Dendritic cell treated with granulocyte-macrophage colony-stimulating factor and Interleukin-4, amounts not matched to agents 40 ng/mL and 50 ng/mL, for 4 days (primary cell): ENCODE data around the gene C19orf85.
A peak's percentile ranks its signal among the peaks of the same experiment; 100 is the strongest.
"Not testable (repeated sequence)": the region's sequence is repeated elsewhere in the genome, so short reads cannot be mapped to it uniquely, and the experiment has no call there.

Experiments
- H3K27ac Mint-ChIP-seq: one replicate; pipeline ENCODE4 v1.8.0; 2022; ENCODE audit warnings: mild to moderate bottlenecking, mixed read lengths
- H3K27me3 Mint-ChIP-seq: one replicate; pipeline ENCODE4 v1.8.0; 2022; ENCODE audit warnings: mild to moderate bottlenecking, mixed read lengths
- H3K36me3 Mint-ChIP-seq: one replicate; pipeline ENCODE4 v1.8.0; 2022; ENCODE audit warnings: low read depth, mixed read lengths
- H3K4me1 Mint-ChIP-seq: one replicate; pipeline ENCODE4 v1.8.0; 2022; ENCODE audit warnings: low read depth, mixed read lengths
- H3K4me3 Mint-ChIP-seq: one replicate; pipeline ENCODE4 v1.8.0; 2022; ENCODE audit warnings: mild to moderate bottlenecking, moderate library complexity, mixed read lengths
- H3K9me3 Mint-ChIP-seq: one replicate; pipeline ENCODE4 v1.8.0; 2022; ENCODE audit warnings: mixed read lengths
- intact Hi-C: fragments of 100-400 bp; cut with micrococcal nuclease; formaldehyde crosslinking; loops from one replicate; pipeline ENCODE4 v1.15.0; 2022

C19orf85 gene

DNA sequence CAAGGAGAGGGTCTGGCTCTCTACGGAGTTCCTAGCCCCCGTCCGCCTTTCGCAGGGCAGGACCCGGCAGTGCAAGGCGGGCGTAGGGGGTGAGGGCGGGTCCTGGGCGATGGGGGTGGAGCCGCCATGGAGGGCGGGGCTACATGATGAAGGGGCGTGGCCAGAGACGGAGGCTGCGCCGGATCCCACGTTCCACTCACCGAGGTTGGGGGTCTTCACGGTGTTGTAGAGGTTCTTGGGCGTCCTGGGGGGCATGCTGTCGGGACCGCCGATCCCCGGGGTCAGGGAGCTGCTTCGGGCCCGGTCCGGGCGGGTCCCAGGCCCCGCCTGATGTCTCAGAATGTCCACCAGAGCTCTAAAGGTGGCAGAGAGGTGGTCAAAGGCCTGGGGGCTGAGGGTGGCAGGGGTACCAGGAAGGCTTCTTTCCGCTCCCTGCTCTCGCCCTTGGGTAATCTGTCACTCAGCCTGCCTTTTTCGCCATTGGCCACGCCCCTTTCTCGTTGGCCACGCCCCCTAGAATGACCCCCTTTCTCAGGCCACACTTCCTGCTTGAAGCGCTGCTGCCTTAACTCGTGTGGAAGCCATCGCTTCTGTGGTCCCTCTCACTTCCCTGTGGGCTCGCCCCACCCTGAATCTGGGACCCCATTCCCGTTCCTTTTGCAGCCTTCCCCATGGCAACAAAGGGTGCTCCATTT is 24.0 kb downstream of the C19orf85 start:
- peaks cover 83% of the 10 kb centered on the region for H3K27me3 Mint-ChIP-seq
- H3K4me3 Mint-ChIP-seq: peak overlapping the region; percentile 2
- no peaks in the 10 kb centered on the region for H3K36me3 Mint-ChIP-seq
- peak overlapping the region; percentile 66 for H3K27ac Mint-ChIP-seq
- no peaks in the 10 kb centered on the region for H3K9me3 Mint-ChIP-seq
- peaks cover 42% of the 10 kb centered on the region for H3K4me1 Mint-ChIP-seq
- intact Hi-C loops: no loop called here

DNA sequence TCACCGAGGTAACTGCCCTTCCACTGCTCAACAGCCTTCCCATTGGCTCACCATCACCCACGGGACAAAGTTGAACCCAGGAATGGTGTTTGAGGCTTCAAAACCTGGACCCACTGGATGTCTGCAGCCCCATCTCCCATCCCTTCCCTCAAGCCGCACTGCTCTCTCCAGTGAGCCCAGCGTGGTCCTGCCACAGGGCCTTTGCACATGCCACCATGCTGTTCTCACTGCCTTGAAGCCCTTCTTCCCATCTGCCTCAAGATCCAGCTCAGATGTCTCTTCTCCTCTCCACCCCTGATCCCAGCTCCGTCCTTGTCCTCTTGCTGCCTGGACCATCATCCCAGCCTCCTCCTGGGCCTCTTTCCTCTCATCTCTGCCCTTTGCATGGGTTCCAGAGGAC is 25.5 kb downstream of the C19orf85 start:
- Mint-ChIP-seq H3K4me3 (no peak overlapping the region), H3K27me3 (peaks cover 68% of the 10 kb centered on the region), H3K4me1 (peaks cover 42% of the 10 kb centered on the region), H3K36me3 (no peaks in the 10 kb centered on the region), H3K9me3 (no peaks in the 10 kb centered on the region), H3K27ac (no peak overlapping the region)
- intact Hi-C loops: no loop called here

DNA sequence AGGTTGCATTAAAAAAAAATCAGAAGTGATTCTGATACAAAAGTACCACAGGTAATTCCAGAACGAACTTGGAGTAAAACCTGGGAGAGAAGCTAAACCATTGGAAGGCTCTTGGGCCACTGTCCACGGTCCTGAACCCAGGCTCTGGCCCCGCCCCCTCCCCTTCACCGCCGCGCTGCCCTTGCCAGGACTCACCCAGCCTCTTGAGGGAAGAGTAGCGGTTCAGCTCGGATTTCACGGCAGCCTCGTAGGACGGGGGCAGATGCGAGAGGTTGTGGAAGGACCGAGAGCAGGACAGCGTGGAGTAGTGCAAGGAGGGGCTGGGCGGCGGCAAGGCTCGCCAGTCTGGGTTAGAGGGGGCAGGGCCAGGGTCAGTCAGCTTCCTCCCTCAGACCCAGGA is 27.1 kb downstream of the C19orf85 start:
- peaks cover 60% of the 10 kb centered on the region for H3K27me3 Mint-ChIP-seq
- no peak overlapping the region for H3K4me3 Mint-ChIP-seq
- no peak overlapping the region for H3K27ac Mint-ChIP-seq
- no peaks in the 10 kb centered on the region for H3K9me3 Mint-ChIP-seq
- peaks cover 34% of the 10 kb centered on the region for H3K4me1 Mint-ChIP-seq
- H3K36me3 Mint-ChIP-seq: no peaks in the 10 kb centered on the region
- intact Hi-C loops: no loop called here

DNA sequence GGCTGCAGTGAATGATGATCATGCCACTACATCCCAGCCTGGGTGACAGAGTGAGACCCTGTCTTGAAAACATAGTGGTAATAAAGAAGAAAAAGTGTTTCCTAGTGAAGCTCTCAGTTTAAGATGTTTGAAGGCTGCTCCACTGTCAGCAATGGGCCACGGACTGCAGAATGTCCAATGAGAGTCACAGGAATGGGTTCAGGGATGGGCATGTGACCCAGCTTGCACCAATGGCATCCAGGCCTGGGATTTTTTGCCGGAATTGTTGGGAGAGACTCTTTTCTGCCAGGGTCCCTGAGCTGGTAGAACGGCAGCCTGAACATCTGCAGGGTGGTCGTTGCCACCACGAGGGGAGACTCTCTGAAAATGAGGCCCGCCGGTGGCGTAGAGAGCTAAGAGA is 27.7 kb downstream of the C19orf85 start:
- Mint-ChIP-seq H3K4me3 (no peak overlapping the region), H3K9me3 (no peaks in the 10 kb centered on the region), H3K4me1 (peaks cover 33% of the 10 kb centered on the region), H3K27me3 (peaks cover 61% of the 10 kb centered on the region), H3K36me3 (no peaks in the 10 kb centered on the region), H3K27ac (no peak overlapping the region)
- intact Hi-C loops: no loop called here

DNA sequence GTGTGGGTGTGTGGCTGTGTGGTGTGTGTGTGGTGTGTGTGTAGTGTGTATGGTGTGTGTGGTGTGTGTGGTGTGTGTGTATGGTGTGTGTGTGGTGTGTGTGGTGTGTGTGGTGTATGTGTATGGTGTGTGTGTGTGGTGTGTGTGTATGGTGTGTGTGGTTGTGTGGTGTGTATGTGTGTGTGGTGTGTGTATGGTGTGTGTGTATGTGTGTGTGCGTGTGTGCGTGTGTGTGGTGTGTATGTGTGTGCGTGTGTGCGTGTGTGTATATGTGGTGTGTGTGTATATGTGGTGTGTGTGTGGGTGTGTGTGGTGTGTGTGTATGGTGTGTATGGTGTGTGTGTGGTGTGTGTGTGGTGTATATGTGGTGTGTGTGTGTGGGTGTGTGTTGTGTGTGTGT is 29.5 kb downstream of the C19orf85 start:
- H3K4me1 Mint-ChIP-seq: peaks cover 17% of the 10 kb centered on the region

DNA sequence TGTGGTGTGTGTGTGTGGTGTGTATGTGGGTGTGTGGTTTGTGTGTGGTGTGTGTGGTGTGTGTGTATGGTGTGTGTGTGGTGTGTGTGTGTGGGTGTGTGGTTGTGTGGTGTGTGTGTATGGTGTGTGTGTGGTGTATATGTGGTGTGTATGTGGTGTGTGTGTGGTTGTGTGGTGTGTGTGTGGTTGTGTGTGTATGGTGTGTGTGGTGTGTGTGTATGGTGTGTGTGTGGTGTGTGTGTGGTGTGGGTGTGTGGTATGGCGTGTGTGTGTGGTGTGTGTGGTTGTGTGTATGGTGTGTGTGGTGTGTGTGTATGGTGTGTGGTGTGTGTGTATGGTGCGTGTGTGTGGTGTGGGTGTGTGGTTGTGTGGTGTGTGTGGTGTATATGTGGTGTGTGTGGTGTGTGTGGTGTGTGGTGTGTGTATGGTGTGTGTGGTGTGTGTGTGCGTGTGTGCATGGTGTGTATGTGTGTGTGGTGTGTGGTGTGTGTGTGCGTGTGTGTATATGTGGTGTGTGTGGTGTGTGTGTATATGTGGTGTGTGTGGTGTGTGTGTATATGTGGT is 30.1 kb downstream of the C19orf85 start:
- Mint-ChIP-seq H3K4me3 (no peak overlapping the region), H3K27ac (no peak overlapping the region), H3K27me3 (peaks cover 59% of the 10 kb centered on the region), H3K36me3 (no peaks in the 10 kb centered on the region), H3K4me1 (peaks cover 11% of the 10 kb centered on the region), H3K9me3 (no peaks in the 10 kb centered on the region)
- intact Hi-C loops: no loop called here

More for the DNA sequence above, 29.5 kb downstream of the C19orf85 start:
- Mint-ChIP-seq H3K4me3 (no peak overlapping the region), H3K27me3 (peaks cover 60% of the 10 kb centered on the region), H3K36me3 (no peaks in the 10 kb centered on the region), H3K27ac (no peak overlapping the region), H3K9me3 (no peaks in the 10 kb centered on the region)
- intact Hi-C loops: no loop called here

DNA sequence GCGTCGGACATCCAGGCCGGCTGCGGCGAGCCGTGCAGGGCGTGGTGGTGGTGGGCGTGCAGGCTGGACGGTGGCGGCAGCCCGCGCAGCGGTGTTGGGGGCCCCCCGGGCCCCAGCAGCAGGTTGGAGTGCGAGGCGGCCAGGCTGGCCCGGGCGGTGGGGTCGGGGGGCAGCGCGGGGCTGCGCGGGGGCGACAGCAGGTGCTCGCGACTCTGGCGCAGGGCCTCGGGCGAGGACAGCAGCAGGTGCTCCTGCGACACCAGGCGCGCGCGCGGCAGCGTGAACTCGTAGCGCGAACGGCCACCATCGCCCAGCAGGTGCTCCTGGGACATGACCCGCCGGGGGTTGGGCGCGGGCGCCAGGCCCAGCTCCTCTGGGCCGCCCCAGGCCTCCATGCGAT is 31.3 kb downstream of the C19orf85 start:
- no peaks in the 10 kb centered on the region for H3K36me3 Mint-ChIP-seq
- peaks cover 5% of the 10 kb centered on the region for H3K4me1 Mint-ChIP-seq
- no peaks in the 10 kb centered on the region for H3K9me3 Mint-ChIP-seq
- no peak overlapping the region for H3K27ac Mint-ChIP-seq
- intact Hi-C loops: no loop called here
- H3K27me3 Mint-ChIP-seq: peaks cover 58% of the 10 kb centered on the region
- H3K4me3 Mint-ChIP-seq: no peak overlapping the region

DNA sequence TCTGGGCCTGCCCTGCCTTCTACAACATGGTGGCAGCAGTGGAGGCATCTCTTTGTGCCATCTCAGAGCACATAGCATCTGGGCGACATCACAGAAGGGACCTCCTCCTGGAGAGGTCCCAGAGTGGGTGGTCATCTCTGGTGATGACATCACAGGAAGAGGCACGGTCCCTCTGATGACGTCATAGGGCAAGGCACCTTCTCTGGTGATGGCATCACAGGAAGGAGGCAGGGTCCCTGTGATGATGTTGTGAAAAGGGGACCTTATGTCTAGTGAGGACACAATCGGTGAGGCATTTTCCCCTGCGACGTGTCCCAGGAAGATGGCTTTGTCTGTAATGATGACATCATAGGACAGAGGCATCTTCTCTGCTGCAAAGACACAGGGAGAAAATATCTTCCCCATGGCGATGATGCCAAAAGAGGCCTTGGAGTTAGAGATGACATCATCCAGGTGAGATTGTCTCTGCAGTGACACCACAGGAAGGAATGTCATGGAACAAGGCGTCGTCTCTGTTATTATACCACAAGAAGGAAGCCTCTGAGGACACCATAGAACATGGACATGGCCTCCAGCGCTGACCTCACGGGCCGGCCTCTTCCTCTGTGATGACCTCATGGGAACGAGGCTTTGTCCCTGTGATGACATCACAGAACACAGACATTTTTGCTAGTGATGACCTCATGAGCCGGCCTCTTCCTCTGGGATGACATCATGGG is 32.2 kb downstream of the C19orf85 start:
- H3K4me3 Mint-ChIP-seq: no peak overlapping the region
- H3K36me3 Mint-ChIP-seq: no peaks in the 10 kb centered on the region
- intact Hi-C loops: no loop called here
- H3K9me3 Mint-ChIP-seq: no peaks in the 10 kb centered on the region
- peaks cover 58% of the 10 kb centered on the region for H3K27me3 Mint-ChIP-seq
- peaks cover 2% of the 10 kb centered on the region for H3K4me1 Mint-ChIP-seq
- H3K27ac Mint-ChIP-seq: no peak overlapping the region

DNA sequence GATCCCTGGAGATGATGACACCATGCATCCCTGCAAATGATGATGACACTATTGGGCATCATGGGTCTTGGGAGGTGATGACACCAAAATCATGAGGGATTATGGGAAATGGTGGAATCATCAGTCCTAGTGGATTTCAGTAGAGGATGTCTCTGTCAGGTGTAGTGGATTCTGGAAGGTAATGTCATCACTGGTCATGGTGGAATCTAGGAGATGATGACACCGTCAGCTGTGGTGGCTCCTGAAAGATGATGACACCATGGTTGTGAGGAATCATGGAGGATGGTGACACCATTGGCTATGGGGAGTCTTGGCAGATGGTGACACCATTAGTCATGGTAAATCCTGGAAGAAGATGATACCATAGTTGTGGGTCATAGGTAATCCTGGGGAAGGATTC is 33.4 kb downstream of the C19orf85 start:
- no peaks in the 10 kb centered on the region for H3K4me1 Mint-ChIP-seq

DNA sequence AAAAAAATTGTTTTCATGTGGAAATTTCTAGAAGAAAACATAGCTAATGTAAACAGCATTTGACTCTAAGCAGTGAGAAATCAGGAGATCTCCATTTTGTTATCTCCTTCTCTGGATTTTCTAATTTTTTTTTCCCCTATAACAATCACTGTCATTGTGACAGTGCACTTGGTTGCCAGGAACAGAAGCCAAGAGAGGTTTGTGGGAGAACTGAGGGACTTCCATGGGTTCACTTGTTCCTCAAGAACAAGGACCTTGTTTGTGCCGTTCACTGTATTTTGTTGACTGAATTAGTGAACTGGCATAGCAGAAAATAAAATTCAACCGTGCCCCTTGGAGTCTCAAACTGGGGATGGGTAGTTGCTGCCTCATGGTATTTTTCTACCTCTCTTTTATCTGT is 38.5 kb downstream of the C19orf85 start:
- intact Hi-C loops: no loop called here
- no peak overlapping the region for H3K27ac Mint-ChIP-seq
- H3K4me1 Mint-ChIP-seq: no peaks in the 10 kb centered on the region

More for the DNA sequence above, 33.4 kb downstream of the C19orf85 start:
- Mint-ChIP-seq H3K27ac (no peak overlapping the region), H3K27me3 (peaks cover 54% of the 10 kb centered on the region), H3K36me3 (no peaks in the 10 kb centered on the region), H3K9me3 (no peaks in the 10 kb centered on the region), H3K4me3 (no peak overlapping the region)
- intact Hi-C loops: no loop called here

DNA sequence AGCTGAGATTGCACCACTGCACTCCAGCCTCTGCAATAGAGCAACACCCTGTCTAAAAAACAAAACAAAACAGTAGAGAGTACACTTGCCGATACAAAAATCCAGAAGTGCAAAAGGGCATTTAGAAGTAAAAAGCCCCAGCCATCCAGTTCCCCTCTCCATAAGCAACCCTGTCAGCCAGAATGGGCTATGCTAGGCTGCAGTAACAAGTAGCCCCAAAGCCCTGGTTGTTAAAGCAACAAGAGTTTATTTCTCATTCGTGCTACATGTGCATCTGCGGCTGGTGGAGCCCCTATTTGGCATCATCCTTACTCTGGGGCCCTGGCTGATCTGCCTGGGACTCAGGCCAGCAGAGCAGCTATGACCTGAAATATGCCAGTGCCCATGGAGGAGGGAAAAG is 40.0 kb downstream of the C19orf85 start:
- Mint-ChIP-seq H3K4me1 (no peaks in the 10 kb centered on the region), H3K4me3 (no peak overlapping the region), H3K27me3 (peaks cover 58% of the 10 kb centered on the region), H3K9me3 (no peaks in the 10 kb centered on the region), H3K27ac (no peak overlapping the region), H3K36me3 (no peaks in the 10 kb centered on the region)
- intact Hi-C loops: no loop called here

More for the DNA sequence above, 38.5 kb downstream of the C19orf85 start:
- Mint-ChIP-seq H3K9me3 (no peaks in the 10 kb centered on the region), H3K27me3 (peaks cover 61% of the 10 kb centered on the region), H3K4me3 (no peak overlapping the region), H3K36me3 (no peaks in the 10 kb centered on the region)

DNA sequence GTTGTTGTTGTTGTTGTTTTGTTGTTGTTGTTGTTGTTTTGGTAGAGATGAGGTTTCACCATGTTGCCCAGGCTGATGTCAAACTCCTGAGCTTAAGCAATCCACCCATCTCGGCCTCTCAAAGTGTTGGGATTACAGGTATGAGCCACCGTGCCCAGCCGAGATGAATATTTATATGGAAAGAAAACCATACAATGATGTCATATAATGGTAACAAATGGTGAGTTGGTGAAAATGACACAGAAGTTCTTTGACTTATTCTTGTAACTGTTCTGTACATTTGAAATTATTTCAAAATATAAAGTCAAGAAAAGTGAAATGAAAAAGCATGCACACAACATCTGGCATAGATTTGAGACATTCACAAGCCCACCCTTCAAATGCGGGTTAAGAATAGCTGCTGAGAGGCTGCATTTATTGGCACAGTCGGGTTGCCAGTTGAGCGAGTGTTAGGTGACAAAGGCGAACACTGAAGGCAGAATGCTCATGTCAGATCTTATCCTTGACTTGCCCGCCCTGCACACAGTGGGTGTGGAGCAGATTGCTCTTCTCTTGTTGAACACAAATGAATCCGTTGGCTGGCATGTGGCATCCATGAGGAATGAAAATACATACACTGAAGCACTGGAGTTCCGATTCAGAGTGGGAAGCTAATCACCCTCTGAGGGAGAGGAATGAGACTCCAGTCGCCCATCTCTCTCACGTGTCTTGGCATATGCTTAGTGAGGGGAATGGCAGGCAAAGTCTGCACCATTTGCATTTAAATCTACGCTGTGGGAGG is 41.1 kb downstream of the C19orf85 start:
- H3K9me3 Mint-ChIP-seq: no peaks in the 10 kb centered on the region
- intact Hi-C loops: no loop called here
- peaks cover 3% of the 10 kb centered on the region for H3K4me1 Mint-ChIP-seq
- no peak overlapping the region for H3K27ac Mint-ChIP-seq
- H3K27me3 Mint-ChIP-seq: peaks cover 51% of the 10 kb centered on the region
- H3K4me3 Mint-ChIP-seq: no peak overlapping the region
- H3K36me3 Mint-ChIP-seq: no peaks in the 10 kb centered on the region

DNA sequence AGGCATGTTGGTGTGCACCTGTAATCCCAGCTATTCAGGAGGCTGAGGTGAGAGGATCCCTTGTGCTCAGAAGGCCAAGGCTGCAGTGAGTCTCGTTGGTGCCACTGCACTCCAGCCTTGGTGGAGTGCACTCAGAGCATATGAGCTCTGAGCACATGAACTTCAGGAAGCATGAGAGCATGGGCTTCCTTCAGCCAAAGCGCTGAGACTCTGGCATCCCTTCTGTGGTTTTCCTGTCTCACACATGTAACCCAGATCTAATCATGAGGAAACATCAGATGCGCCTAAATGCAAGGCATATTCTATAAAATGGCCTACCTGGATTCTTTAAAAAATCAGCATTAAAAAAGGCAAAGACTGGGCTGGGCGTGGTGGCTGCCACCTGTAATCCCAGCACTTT is 43.3 kb downstream of the C19orf85 start:
- intact Hi-C loops, H3K27ac Mint-ChIP-seq, H3K9me3 Mint-ChIP-seq, H3K4me3 Mint-ChIP-seq, H3K36me3 Mint-ChIP-seq: not testable (repeated sequence)
- H3K4me1 Mint-ChIP-seq: peaks cover 14% of the 10 kb centered on the region
- peaks cover 37% of the 10 kb centered on the region for H3K27me3 Mint-ChIP-seq
